Measurements from ENCODE around the gene ERCC6L2.

ERCC6L2 gene

DNA sequence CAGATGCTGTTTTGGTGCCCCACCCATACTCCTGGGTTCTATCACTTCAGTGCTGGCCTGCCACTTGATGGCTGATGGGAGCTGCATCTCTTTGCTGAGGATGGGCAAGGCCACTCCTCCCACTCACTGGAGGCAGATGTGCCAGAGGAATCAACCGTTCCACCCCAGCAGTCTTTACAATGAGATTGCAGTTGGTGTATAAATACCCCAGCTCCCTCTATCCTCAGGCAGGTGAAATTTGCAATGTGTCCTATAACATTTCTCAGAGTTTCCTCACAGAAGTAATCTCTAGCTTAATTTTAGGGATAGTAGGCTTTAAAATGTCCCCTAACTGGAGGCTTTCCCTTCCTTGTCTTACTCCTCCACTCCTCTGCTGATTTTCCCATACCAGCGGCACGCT lies 36.5 kb upstream of the ERCC6L2 start:
- H3K4me1 ChIP-seq (ENCODE audit: control insufficient read depth in 1 of 2, insufficient read depth in 2 of 2, low read length in 2 of 2): no peaks in the 10 kb centered on the region
- H3K27ac ChIP-seq (ENCODE audit: low read depth, low read length): no peak overlapping the region
- no peaks in the 10 kb centered on the region for H3K27me3 ChIP-seq (ENCODE audit: insufficient read depth, low read length)
- no peak overlapping the region for H2AK5ac ChIP-seq (ENCODE audit: low read length)
- H4K91ac ChIP-seq (ENCODE audit: low read depth, low read length): no peak overlapping the region
- H4K12ac ChIP-seq (ENCODE audit: low read depth, low read length): no peak overlapping the region
- no peak overlapping the region for H3K14ac ChIP-seq (ENCODE audit: low read length)
- no peak overlapping the region for H3K23ac ChIP-seq (ENCODE audit: low read length)
- no peaks in the 10 kb centered on the region for H3K9me3 ChIP-seq (ENCODE audit: insufficient read depth, low read depth, low read length)
- H2BK5ac ChIP-seq (ENCODE audit: low read depth, low read length, poor library complexity): no peak overlapping the region
- no CpG with 5 or more reads among the region's 3 CpGs for WGBS (ENCODE audit: extremely low coverage, insufficient coverage, insufficient read length)
- H3K4ac ChIP-seq (ENCODE audit: low read depth, low read length): no peak overlapping the region
- H3K4me2 ChIP-seq (ENCODE audit: low read length): no peak overlapping the region
- no peaks in the 10 kb centered on the region for H3K36me3 ChIP-seq (ENCODE audit: control insufficient read depth in 1 of 2, insufficient read depth in 2 of 2, low read length in 2 of 2)
- no peak for DNase-seq
- H3K79me1 ChIP-seq (ENCODE audit: low read length): no peaks in the 10 kb centered on the region
- H2AFZ ChIP-seq (ENCODE audit: insufficient read depth, low read length, poor library complexity): no peak overlapping the region
- no peak overlapping the region for H3K9ac ChIP-seq (ENCODE audit: low read length)
- H3K18ac ChIP-seq (ENCODE audit: low read length): no peak overlapping the region
- no peak overlapping the region for H4K8ac ChIP-seq (ENCODE audit: low read depth, low read length)
- H3K4me3 ChIP-seq (ENCODE audit: low read depth, low read length): no peak overlapping the region
- H2BK120ac ChIP-seq (ENCODE audit: insufficient read depth, low read length, poor library complexity): no peak overlapping the region
- no peak overlapping the region for H2BK12ac ChIP-seq (ENCODE audit: low read length)
- no peaks in the 10 kb centered on the region for H3K79me2 ChIP-seq (ENCODE audit: control insufficient read depth, insufficient read depth, low read length, poor library complexity)

DNA sequence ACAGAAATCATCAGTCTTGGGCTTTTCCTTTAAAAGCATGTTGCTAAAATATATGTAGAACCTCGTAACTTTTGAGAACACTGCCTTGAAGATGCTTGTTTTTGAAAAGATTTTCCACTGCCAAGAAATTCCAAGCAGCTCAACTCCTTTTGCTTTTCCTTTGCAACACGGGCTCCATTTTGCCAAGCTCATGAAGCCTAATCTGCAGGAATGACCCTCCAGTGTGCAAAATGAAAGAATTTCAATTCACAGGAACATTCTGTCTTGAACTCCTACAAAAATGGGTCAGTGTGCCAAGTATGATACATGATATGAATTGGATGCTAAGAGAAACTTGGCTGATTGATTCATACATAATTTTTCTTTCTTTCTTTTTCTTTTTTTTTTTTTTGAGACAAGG lies 35.4 kb upstream of the ERCC6L2 start:
- no CpG with 5 or more reads among the region's 2 CpGs for WGBS (ENCODE audit: extremely low coverage, insufficient coverage, insufficient read length)
- Histone ChIP-seq H4K8ac (ENCODE audit: low read depth, low read length) (no peak overlapping the region), H3K9ac (ENCODE audit: low read length) (no peak overlapping the region), H3K14ac (ENCODE audit: low read length) (no peak overlapping the region), H3K9me3 (ENCODE audit: insufficient read depth, low read depth, low read length) (no peaks in the 10 kb centered on the region), H2BK120ac (ENCODE audit: insufficient read depth, low read length, poor library complexity) (no peak overlapping the region), H3K4me2 (ENCODE audit: low read length) (no peak overlapping the region), H2AK5ac (ENCODE audit: low read length) (no peak overlapping the region), H3K27ac (ENCODE audit: low read depth, low read length) (no peak overlapping the region), H3K79me1 (ENCODE audit: low read length) (no peaks in the 10 kb centered on the region), H3K27me3 (ENCODE audit: insufficient read depth, low read length) (no peaks in the 10 kb centered on the region), H4K12ac (ENCODE audit: low read depth, low read length) (no peak overlapping the region), H2BK12ac (ENCODE audit: low read length) (no peak overlapping the region), H3K4ac (ENCODE audit: low read depth, low read length) (no peak overlapping the region), H3K4me3 (ENCODE audit: low read depth, low read length) (no peak overlapping the region), H3K79me2 (ENCODE audit: control insufficient read depth, insufficient read depth, low read length, poor library complexity) (no peaks in the 10 kb centered on the region), H3K23ac (ENCODE audit: low read length) (no peak overlapping the region), H2AFZ (ENCODE audit: insufficient read depth, low read length, poor library complexity) (no peak overlapping the region), H3K4me1 (ENCODE audit: control insufficient read depth in 1 of 2, insufficient read depth in 2 of 2, low read length in 2 of 2) (no peaks in the 10 kb centered on the region), H4K91ac (ENCODE audit: low read depth, low read length) (no peak overlapping the region), H2BK5ac (ENCODE audit: low read depth, low read length, poor library complexity) (no peak overlapping the region), H3K36me3 (ENCODE audit: control insufficient read depth in 1 of 2, insufficient read depth in 2 of 2, low read length in 2 of 2) (no peaks in the 10 kb centered on the region), H3K18ac (ENCODE audit: low read length) (no peak overlapping the region)
- DNase-seq: no peak

DNA sequence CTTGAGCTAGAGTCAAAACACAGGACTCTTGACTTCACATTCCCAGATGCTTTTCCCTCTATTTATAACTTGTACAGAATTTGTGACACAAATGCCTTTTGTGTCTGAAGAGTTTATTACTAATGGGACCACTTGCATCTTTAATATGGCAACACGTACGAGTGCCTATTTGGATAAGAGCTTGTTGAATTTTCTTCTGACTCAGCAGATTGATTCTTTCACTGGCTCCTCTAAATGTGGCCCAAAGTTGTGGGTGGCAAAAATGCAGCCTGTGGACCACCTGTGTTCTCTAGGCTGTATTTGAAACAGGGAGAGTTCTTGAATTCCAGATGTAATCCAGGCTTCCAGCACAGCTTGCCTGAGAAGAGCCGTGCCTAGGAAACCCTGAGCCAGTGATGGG lies 34.1 kb upstream of the ERCC6L2 start:
- no peak overlapping the region for H3K27ac ChIP-seq (ENCODE audit: low read depth, low read length)
- WGBS (ENCODE audit: extremely low coverage, insufficient coverage, insufficient read length): no CpG with 5 or more reads among the region's 3 CpGs
- H3K9me3 ChIP-seq (ENCODE audit: insufficient read depth, low read depth, low read length): no peaks in the 10 kb centered on the region
- no peak overlapping the region for H3K4me2 ChIP-seq (ENCODE audit: low read length)
- H3K9ac ChIP-seq (ENCODE audit: low read length): no peak overlapping the region
- H3K14ac ChIP-seq (ENCODE audit: low read length): no peak overlapping the region
- no peaks in the 10 kb centered on the region for H3K27me3 ChIP-seq (ENCODE audit: insufficient read depth, low read length)
- no peak overlapping the region for H4K12ac ChIP-seq (ENCODE audit: low read depth, low read length)
- H2AFZ ChIP-seq (ENCODE audit: insufficient read depth, low read length, poor library complexity): no peak overlapping the region
- no peak overlapping the region for H3K4me3 ChIP-seq (ENCODE audit: low read depth, low read length)
- no peak overlapping the region for H3K4ac ChIP-seq (ENCODE audit: low read depth, low read length)
- no peak overlapping the region for H2BK12ac ChIP-seq (ENCODE audit: low read length)
- no peak overlapping the region for H2BK120ac ChIP-seq (ENCODE audit: insufficient read depth, low read length, poor library complexity)
- no peak overlapping the region for H2BK5ac ChIP-seq (ENCODE audit: low read depth, low read length, poor library complexity)
- no peaks in the 10 kb centered on the region for H3K79me2 ChIP-seq (ENCODE audit: control insufficient read depth, insufficient read depth, low read length, poor library complexity)
- no peaks in the 10 kb centered on the region for H3K79me1 ChIP-seq (ENCODE audit: low read length)
- H3K36me3 ChIP-seq (ENCODE audit: control insufficient read depth in 1 of 2, insufficient read depth in 2 of 2, low read length in 2 of 2): no peaks in the 10 kb centered on the region
- H3K18ac ChIP-seq (ENCODE audit: low read length): no peak overlapping the region
- no peak for DNase-seq
- no peaks in the 10 kb centered on the region for H3K4me1 ChIP-seq (ENCODE audit: control insufficient read depth in 1 of 2, insufficient read depth in 2 of 2, low read length in 2 of 2)
- H4K8ac ChIP-seq (ENCODE audit: low read depth, low read length): no peak overlapping the region
- no peak overlapping the region for H3K23ac ChIP-seq (ENCODE audit: low read length)
- H2AK5ac ChIP-seq (ENCODE audit: low read length): no peak overlapping the region
- H4K91ac ChIP-seq (ENCODE audit: low read depth, low read length): no peak overlapping the region

DNA sequence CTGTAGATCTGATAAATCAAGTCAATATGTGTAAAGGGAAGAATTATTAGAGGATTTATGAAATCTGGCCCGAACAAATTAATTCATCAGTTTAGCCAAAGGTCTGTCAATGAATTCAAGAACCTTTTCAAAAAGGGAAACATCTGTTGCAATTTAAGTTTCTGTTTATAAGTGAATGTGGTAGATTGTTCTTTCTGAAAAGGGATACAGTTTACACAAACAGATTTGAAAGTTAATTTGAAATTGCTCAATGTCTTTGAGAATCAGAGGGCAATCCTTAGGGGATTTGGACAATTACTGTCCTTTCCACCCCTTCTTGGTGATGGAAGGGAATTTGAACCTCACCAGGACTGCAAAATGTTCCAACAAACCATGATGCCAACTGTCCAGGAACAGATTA lies 29.7 kb upstream of the ERCC6L2 start:
- no peak overlapping the region for H3K27ac ChIP-seq (ENCODE audit: low read depth, low read length)
- H3K27me3 ChIP-seq (ENCODE audit: insufficient read depth, low read length): no peaks in the 10 kb centered on the region
- H3K4ac ChIP-seq (ENCODE audit: low read depth, low read length): no peak overlapping the region
- no peak overlapping the region for H3K18ac ChIP-seq (ENCODE audit: low read length)
- no peak overlapping the region for H3K23ac ChIP-seq (ENCODE audit: low read length)
- no peak overlapping the region for H2BK12ac ChIP-seq (ENCODE audit: low read length)
- H3K14ac ChIP-seq (ENCODE audit: low read length): no peak overlapping the region
- no peak overlapping the region for H2BK120ac ChIP-seq (ENCODE audit: insufficient read depth, low read length, poor library complexity)
- peaks cover 1% of the 10 kb centered on the region for H3K79me2 ChIP-seq (ENCODE audit: control insufficient read depth, insufficient read depth, low read length, poor library complexity)
- peaks cover 4% of the 10 kb centered on the region for H3K79me1 ChIP-seq (ENCODE audit: low read length)
- no peak overlapping the region for H4K91ac ChIP-seq (ENCODE audit: low read depth, low read length)
- H4K12ac ChIP-seq (ENCODE audit: low read depth, low read length): no peak overlapping the region
- no peak overlapping the region for H2AFZ ChIP-seq (ENCODE audit: insufficient read depth, low read length, poor library complexity)
- peaks cover 5% of the 10 kb centered on the region for H3K9me3 ChIP-seq (ENCODE audit: insufficient read depth, low read depth, low read length)
- DNase-seq: no peak
- peaks cover 3 to 7% of the 10 kb centered on the region in 2 experiments for H3K36me3 ChIP-seq (ENCODE audit: control insufficient read depth in 1 of 2, insufficient read depth in 2 of 2, low read length in 2 of 2)
- no peak overlapping the region for H3K4me3 ChIP-seq (ENCODE audit: low read depth, low read length)
- no peak overlapping the region for H3K4me2 ChIP-seq (ENCODE audit: low read length)
- no peak overlapping the region for H4K8ac ChIP-seq (ENCODE audit: low read depth, low read length)
- WGBS (ENCODE audit: extremely low coverage, insufficient coverage, insufficient read length): no CpG with 5 or more reads among the region's 1 CpG
- H3K9ac ChIP-seq (ENCODE audit: low read length): no peak overlapping the region
- H2AK5ac ChIP-seq (ENCODE audit: low read length): no peak overlapping the region
- peaks cover 2 to 7% of the 10 kb centered on the region in 2 experiments for H3K4me1 ChIP-seq (ENCODE audit: control insufficient read depth in 1 of 2, insufficient read depth in 2 of 2, low read length in 2 of 2)
- H2BK5ac ChIP-seq (ENCODE audit: low read depth, low read length, poor library complexity): no peak overlapping the region

All from trophoblast cell (in vitro differentiated cells and primary cell).